ENCODE results near the gene PIK3R6.

Gene PIK3R6

GRCh38 chr17:8867361-8867981, at the start of gene PIK3R6:
Gene PIK3R6, minus strand, starts transcription at chr17:8867674. Its CDS starts 17,880 bp downstream, at chr17:8849794.
- DNase-seq (ENCODE audit: low read depth) = no peak

GRCh38 chr17:8916466-8916865, 49.0 kb upstream of the PIK3R6 start:
- no peak for DNase-seq (ENCODE audit: low read depth)

DNA sequence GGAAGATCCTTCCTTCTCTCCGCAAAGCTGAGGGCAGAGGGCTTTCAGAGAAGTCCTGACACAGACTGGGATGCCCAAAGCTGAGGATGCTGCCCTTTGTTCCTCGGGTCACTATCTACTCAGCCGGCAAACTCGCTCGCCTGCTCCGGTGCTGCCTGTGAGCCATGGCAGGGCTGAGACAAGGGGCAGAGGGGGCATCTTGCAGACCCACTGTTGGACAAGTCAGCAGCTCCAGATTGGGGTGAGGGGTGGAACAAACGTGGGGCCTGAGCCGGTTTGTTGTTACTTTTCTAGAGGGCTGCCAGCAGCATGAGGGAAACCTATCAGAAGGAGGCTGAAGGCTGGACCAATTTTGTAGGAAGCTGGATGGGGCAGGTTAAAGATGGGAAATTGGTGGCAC, 47.1 kb upstream of the PIK3R6 start:
- DNase-seq (ENCODE audit: low read depth) = no peak

DNA sequence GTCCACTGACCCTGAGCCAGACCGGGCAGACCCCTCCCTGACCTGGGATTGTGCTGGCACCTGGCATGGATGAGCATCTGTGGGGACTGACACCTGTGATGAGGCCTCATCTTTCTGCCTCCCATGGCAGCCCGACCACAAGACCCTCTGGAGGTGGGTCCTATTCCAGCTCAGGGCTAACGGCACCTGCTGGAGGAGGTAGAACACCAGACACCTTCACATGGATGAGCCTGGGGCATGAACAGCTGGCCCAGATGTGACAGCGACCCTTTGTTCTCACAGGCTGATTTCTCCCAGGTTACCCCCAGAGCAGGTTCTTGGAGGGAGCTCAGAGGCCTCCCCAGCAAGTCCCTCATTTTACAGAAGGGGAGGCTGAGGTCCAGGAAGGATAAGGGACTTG, 46.4 kb upstream of the PIK3R6 start:
- no peak for DNase-seq (ENCODE audit: low read depth)

GRCh38 chr17:8913091-8913490, 45.6 kb upstream of the PIK3R6 start:
- no peak for DNase-seq (ENCODE audit: low read depth)

GRCh38 chr17:8912084-8912981, 44.9 kb upstream of the PIK3R6 start:
- DNase-seq (ENCODE audit: low read depth) = no peak

GRCh38 chr17:8910969-8911604, 43.6 kb upstream of the PIK3R6 start:
- DNase-seq (ENCODE audit: low read depth) = no peak

GRCh38 chr17:8909586-8910270, 42.3 kb upstream of the PIK3R6 start:
- DNase-seq (ENCODE audit: low read depth) = no peak

- no peak for DNase-seq (ENCODE audit: low read depth)
Measured at GRCh38 chr17:8905331-8905730, 37.9 kb upstream of the PIK3R6 start.

GRCh38 chr17:8904686-8905085, 37.2 kb upstream of the PIK3R6 start:
- no peak for DNase-seq (ENCODE audit: low read depth)

DNA sequence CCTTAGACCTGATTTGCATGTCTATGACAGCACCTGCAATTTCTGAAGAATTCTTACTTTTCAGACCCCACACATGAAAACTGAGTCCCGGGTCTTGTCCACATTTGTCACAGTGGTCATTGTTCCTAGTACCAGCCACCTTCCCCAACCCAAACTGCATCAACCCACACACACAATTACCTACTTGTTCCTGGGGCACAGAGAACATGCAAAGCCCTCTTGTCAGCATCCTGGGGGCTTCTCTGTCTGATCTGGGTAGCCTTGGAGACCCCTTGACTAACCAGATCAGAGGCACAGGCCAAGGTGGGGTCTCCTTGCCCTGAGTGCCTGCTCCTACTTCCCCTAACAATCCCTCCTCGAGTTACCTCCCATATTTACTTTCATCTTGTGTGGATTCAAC, 36.7 kb upstream of the PIK3R6 start:
- no peak for DNase-seq (ENCODE audit: low read depth)

- no peak for DNase-seq (ENCODE audit: low read depth)
Measured at GRCh38 chr17:8900626-8901585, 33.4 kb upstream of the PIK3R6 start.

DNA sequence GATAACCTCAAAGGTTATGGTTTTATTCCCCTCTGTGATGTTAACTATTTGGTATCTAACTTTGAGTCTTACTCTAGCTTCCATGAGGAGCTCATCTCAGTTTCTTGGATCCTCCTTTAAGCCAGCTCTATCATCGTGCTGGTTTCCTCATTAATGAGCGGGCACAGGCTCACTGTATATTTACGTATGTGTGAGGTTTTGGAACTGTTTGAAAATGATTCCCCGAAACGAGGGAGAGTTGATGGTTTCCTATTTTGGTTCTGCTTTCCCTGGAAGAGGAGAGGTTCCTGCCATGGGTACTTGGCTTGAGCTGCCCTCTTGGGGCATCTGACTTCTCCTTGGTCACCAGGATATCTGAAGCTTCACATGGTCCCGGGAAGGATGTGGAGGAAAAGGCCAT, 32.7 kb upstream of the PIK3R6 start:
- no peak for DNase-seq (ENCODE audit: low read depth)

- DNase-seq (ENCODE audit: low read depth) = no peak
Measured at GRCh38 chr17:8898636-8899035, 31.2 kb upstream of the PIK3R6 start.

DNA sequence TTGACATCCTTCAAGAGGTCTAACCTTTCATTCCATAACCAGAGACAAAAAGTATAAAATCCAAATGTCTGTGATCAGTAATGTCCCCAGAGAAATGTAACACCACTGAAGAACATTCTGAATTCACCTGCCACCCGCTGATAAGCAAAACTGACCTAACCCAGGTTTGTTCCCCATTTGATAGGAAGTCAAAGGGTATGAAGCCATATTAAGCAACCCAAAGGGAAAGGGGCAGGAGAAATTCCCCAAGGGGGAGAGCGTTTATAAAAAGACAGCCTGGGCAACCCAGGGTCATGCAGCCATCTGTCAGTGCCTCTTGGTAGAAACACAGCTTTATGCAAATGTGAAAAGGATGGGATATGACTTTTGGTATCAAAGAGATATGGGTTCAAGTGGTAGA, 30.7 kb upstream of the PIK3R6 start:
- DNase-seq (ENCODE audit: low read depth) = no peak

DNA sequence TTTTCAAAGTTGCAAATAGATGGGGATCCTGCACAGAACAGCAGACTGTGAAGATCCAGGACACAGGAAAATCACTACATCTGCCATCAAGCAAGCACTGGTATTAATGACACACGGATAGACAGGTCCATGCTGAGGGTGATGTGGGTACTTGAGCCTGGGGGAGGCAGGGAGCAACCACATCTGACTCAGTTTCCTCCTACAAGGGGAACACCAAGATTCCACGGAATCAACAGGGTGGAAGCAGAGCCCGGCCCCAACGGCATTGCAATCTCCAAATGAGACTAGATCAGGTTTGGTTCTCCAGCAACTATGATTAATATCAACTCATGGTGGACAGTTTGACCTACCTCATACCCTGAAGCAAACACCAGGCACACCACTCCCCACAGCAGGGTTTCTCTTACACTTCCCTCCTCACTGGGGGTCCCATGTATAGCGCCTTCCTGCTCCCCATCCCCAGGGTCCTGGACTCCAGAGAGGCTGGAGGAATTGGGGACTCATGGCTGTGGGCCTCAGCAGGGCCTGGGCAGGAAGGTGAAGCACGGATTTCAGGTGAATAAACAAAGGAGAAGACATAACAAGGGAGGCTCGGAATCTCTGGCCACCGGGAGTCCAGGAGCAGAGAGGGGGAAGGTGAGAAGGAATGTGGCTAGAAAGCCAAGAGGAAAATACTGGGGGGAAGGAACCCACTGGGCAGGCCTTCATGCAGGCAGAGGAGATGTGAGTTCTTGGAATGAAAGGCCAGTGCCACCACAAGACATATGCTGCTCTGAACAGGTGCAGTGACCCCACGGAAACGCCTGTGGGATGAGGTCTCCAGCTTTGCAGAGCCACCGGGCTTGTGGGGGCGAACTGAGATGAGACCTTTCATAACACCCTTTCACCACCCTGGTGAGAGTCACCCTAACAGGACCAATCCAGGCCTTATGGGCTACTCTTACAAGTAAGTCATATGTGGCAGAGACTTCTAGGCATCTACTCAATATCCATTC, 29.5 kb upstream of the PIK3R6 start:
- DNase-seq (ENCODE audit: low read depth) = no peak

- no peak for DNase-seq (ENCODE audit: low read depth)
Measured at GRCh38 chr17:8896087-8896486, 28.6 kb upstream of the PIK3R6 start.

DNA sequence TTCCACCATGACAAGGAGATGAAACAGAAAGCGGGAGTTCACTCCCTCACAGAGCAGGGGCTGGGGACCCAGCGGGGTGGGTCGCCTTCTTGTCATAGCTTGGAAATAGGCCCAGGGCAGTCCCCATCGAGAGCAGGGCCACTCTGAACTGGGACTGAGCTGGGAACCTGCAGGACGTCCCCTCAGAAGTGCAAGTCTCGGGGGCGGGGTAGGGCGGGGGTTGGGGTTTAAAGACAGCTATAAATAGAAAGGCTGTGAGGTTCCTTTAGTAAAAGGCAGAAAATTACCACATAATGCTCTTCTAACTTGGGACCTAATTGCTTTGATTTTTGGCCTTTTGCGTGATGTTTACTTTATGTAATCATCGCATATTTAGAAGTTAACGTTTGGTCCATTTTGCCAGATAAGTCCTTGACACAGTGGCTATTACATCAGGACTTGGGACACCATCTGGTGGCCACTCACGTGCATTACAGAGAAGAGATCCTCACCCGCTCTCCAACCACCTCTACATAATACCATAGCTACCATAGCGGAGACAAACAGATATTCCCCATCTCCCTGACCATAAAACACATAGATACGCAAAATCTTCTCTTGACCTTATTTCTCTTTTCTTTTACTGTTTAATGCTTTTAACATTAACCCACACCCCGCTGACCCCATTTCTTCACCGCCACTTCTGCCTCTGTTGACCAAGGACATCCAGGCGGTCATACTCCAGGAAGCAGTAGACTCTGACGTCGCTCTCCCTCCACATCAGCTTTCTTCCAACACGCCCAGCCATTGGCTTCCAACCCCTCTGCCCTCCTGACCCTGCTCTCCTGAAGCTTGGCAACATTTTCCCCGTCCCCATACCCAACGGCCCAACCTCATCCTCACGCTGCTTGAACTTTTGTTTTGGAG, 27.5 kb upstream of the PIK3R6 start:
- DNase-seq (ENCODE audit: low read depth) = no peak

DNA sequence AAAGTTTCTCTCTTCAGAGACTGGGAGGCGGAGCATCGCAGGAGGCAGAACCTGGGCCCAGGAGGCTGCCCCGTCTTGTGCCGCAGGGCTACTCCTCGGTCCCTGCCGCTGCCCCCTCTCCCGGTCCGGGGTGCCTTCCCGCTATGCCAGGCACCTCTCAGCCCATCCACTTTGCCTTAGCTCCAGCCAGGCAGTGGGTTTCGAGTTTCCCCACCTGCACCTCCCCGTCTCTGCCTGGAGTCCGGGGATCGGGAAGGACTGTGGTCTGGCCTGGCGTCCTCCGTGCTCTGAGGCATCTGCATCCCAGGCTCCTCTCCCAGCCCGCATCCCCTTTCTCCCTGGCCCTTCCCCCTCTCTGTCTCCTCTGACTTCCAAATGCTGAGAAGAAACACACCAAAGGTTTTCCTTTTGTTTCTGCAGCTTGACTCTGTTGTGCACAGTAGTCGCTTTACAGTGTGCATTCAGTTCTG, 26.8 kb upstream of the PIK3R6 start:
- DNase-seq (ENCODE audit: low read depth) = no peak
